Measurements from ENCODE around the gene NAA38. TPM values are rescaled to one million over a fixed set of nuclear protein-coding genes. Genes with fewer than 3 reads are reported as not detected.

The NAA38 gene
- total RNA-seq, 4 donors from 2014 or later: 24.6 to 180 (median 79.6) TPM

- H3K27me3 ChIP-seq: no peaks in the 10 kb centered on the region
- no peak overlapping the region for H3K4me3 ChIP-seq (replicated peaks in 1 of 3)
- no peaks in the 10 kb centered on the region for H3K9me3 ChIP-seq
- WGBS, 2 donors: 91 to 92% methylated on average over 8 of the region's 8 CpGs
- no peak for DNase-seq
- intact Hi-C loops (cut with DNase I): no loop called here
- H3K36me3 ChIP-seq: peaks cover 58 to 68% of the 10 kb centered on the region in 2 donors
- H3K4me1 ChIP-seq: peaks cover 0 to 3% of the 10 kb centered on the region in 2 donors
- no peak overlapping the region for H3K27ac ChIP-seq
- no peak for TF ChIP-seq CTCF (IDR thresholded peaks at IDR 0.05)
- TF ChIP-seq POLR2A (IDR thresholded peaks at IDR 0.05): no peak
These were observed 37.5 kb upstream of the NAA38 start for GRCh38 chr17:7894866-7895265.

GRCh38 chr17:7894226-7894625 is 36.9 kb upstream of the NAA38 start:
- no peak overlapping the region for H3K4me3 ChIP-seq (replicated peaks in 1 of 3)
- H3K27me3 ChIP-seq: no peaks in the 10 kb centered on the region
- H3K36me3 ChIP-seq: peaks cover 52 to 62% of the 10 kb centered on the region in 2 donors
- 91 to 92% methylated on average over 9 of the region's 9 CpGs for WGBS, 2 donors
- H3K4me1 ChIP-seq: peaks cover 6 to 10% of the 10 kb centered on the region in 2 donors
- TF ChIP-seq POLR2A (IDR thresholded peaks at IDR 0.05): no peak
- TF ChIP-seq CTCF (IDR thresholded peaks at IDR 0.05): no peak
- intact Hi-C loops (cut with DNase I): no loop called here
- no peak for DNase-seq
- H3K9me3 ChIP-seq: no peaks in the 10 kb centered on the region
- no peak overlapping the region for H3K27ac ChIP-seq

- TF ChIP-seq POLR2A (IDR thresholded peaks at IDR 0.05) (no peak), CTCF (IDR thresholded peaks at IDR 0.05) (no peak)
- H3K36me3 ChIP-seq: peaks cover 43 to 53% of the 10 kb centered on the region in 2 donors
- intact Hi-C loops (cut with DNase I): no loop called here
These were observed 36.0 kb upstream of the NAA38 start for GRCh38 chr17:7893187-7893880.

GRCh38 chr17:7889166-7889955 is 32.0 kb upstream of the NAA38 start:
- peaks cover 19 to 26% of the 10 kb centered on the region in 2 donors for H3K36me3 ChIP-seq
- peaks cover 35 to 41% of the 10 kb centered on the region in 2 donors for H3K4me1 ChIP-seq
- WGBS, 2 donors: 33 to 44% methylated on average over 8 to 11 of the region's 11 CpGs
- intact Hi-C loops (cut with DNase I): no loop called here
- peak; percentile 100 for DNase-seq
- H3K9me3 ChIP-seq: no peaks in the 10 kb centered on the region
- H3K27me3 ChIP-seq: no peaks in the 10 kb centered on the region
- TF ChIP-seq POLR2A (IDR thresholded peaks at IDR 0.05): peak in 1 of 2 donors; percentile 53
- TF ChIP-seq CTCF (IDR thresholded peaks at IDR 0.05): peak in 5 of 6 experiments; percentile 54 to 78 (median 74)
- no peak overlapping the region for H3K4me3 ChIP-seq (replicated peaks in 1 of 3)
- peak overlapping the region; percentile 81 to 98 (median 92) for H3K27ac ChIP-seq

More at GRCh38 chr17:7893187-7893880, 36.0 kb upstream of the NAA38 start:
- peaks cover 15 to 19% of the 10 kb centered on the region in 2 donors for H3K4me1 ChIP-seq
- H3K27me3 ChIP-seq: no peaks in the 10 kb centered on the region
- H3K27ac ChIP-seq: no peak overlapping the region
- H3K9me3 ChIP-seq: no peaks in the 10 kb centered on the region
- 94 to 95% methylated on average over 13 to 15 of the region's 15 CpGs for WGBS, 2 donors
- H3K4me3 ChIP-seq (replicated peaks in 1 of 3): no peak overlapping the region
- no peak for DNase-seq

Measured in thyroid gland (tissue), 4 donors.